OCI-LY3 (cell line): ENCODE measurements around the gene EVA1B.

Source experiments
- H2AFZ ChIP-seq: fragments of 200-600, 300-600 bp; shearing (Covaris generic); 2 replicates; pipeline ENCODE4 v1.6.0; 2014; ENCODE audit warnings: antibody characterized with exemption, low read depth, low read length
- H3K27ac ChIP-seq: fragments of 200-600, 300-600 bp; sonication (generic); 2 replicates; pipeline ENCODE4 v1.5.1; 2014; ENCODE audit warnings: mild to moderate bottlenecking, low read length, moderate library complexity, mixed read lengths
- H3K27me3 ChIP-seq: fragments of 200-600, 300-600 bp; sonication (generic); 2 replicates; pipeline ENCODE4 v1.6.1; 2014; ENCODE audit warnings: low read depth, low read length, mixed read lengths
- H3K36me3 ChIP-seq: fragments of 200-600, 300-600 bp; sonication (generic); replicated peaks from 2 replicates; pipeline ENCODE3; 2014; ENCODE audit warnings: low read depth, low read length, mixed read lengths
- H3K4me1 ChIP-seq: fragments of 300-600, 200-600 bp; sonication (generic); 2 replicates; pipeline ENCODE4 v1.6.1; 2014; ENCODE audit warnings: low read length, mixed read lengths
- H3K4me2 ChIP-seq: fragments of 200-600, 300-600 bp; sonication (generic); 2 replicates; pipeline ENCODE4 v1.6.1; 2014; ENCODE audit warnings: low read length, mixed read lengths
- H3K4me3 ChIP-seq: fragments of 300-600, 200-600 bp; sonication (generic); 2 replicates; pipeline ENCODE4 v1.5.1; 2014; ENCODE audit warnings: antibody characterized with exemption, mild to moderate bottlenecking, low read length, moderate library complexity
- H3K79me2 ChIP-seq: fragments of 300-600, 200-600 bp; shearing (Covaris generic); 2 replicates; pipeline ENCODE4 v1.6.1; 2014; ENCODE audit warnings: mild to moderate bottlenecking, low read length, mixed read lengths
- H3K9ac ChIP-seq: fragments of 300-600, 200-600 bp; shearing (Covaris generic); 2 replicates; pipeline ENCODE4 v1.6.0; 2014; ENCODE audit warnings: mild to moderate bottlenecking, low read length, moderate library complexity
- H3K9me3 ChIP-seq: fragments of 200-600, 300-600 bp; shearing (Covaris generic); 2 replicates; pipeline ENCODE4 v1.6.1; 2014; ENCODE audit warnings: low read length, mixed read lengths; ENCODE audit not compliant: insufficient read depth
- H4K20me1 ChIP-seq: fragments of 200-600, 300-600 bp; sonication (generic); 2 replicates; pipeline ENCODE4 v1.6.1; 2016; ENCODE audit warnings: low read length, mixed read lengths; ENCODE audit not compliant: insufficient read depth
- EZH2phosphoT487 ChIP-seq: fragments of 200-600 bp; shearing (Covaris generic); IDR thresholded peaks from 2 replicates; pipeline ENCODE4 v1.6.1; 2018; ENCODE audit warnings: antibody characterized with exemption, mixed run types, low read depth
- TF ChIP-seq, protein P1 (sequence below): fragments of 200-600, 300-600 bp; sonication (generic); IDR thresholded peaks from 2 replicates; pipeline ENCODE4 v1.5.1; 2014; ENCODE audit warnings: antibody characterized with exemption, low read length, low read depth

EVA1B gene

DNA sequence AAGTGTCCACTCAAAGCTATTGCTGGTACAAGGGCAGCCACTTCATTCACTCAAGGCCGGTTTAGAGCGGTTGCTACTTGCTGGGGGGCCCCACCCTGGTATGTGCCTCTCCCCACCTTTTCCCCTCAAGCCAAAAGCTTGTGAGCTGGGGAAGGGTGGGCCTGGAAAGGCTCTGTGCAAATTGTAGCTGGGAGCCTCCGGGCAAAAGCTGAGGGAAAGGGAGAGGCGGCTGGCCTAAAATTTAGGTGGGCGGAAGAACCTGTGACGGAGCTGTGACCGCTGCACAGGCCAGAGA, 17.6 kb downstream of the EVA1B start:
- Histone ChIP-seq H3K36me3 (peaks cover 33% of the 10 kb centered on the region), H3K9ac (peak overlapping the region; percentile 87)

DNA sequence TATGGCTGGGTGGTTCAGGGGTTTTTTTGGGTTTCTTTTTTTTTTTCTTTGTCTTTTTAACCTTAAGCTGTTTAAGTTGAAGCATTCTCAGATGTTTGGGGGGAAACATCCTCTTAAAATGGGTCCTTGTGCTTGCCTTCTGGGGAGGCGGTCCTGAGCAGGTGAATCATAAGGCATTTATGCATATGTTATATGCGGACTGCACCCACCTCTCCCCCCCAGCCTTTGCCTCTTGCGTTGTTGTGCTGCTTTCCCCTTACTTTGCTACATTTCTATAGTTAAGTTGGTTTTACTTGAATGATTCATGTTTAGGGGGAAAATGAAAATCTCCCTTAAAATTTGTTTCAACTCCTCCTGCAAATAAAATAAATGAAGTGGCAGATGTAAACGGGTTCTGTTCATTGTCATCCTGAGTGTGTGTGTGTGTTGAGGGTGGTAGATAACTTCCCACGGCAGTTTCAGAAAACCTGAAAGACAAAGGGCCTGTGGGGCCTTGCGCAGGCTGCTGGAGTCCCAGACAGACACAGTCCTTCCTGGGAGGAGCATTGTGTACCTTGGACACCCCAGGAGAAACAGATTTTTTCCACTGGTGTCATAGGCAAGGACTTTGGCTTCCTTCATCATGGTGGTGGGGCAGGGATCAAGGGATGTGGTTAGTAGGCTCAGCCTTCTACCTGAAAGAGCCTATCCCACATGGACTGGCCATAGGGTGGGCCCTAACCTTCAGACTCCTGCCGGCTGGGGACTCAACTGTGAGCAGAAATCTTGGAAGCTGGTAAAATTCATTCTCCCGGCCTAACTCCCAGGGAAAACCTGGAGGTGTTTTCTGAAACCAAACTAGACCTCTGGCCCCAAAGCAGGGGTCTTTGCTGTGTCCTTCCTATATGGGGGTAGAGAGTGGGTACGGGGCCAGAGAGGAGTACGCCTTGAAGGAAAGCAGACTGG, 18.2 kb downstream of the EVA1B start:
- no peaks in the 10 kb centered on the region for H3K27me3 ChIP-seq
- H4K20me1 ChIP-seq, result peaks cover 6% of the 10 kb centered on the region; the same call in 1 of the 2 replicates
- peak overlapping the region; percentile 100 for H3K4me3 ChIP-seq
- H3K27ac ChIP-seq, result peak overlapping the region; percentile 100
- H3K4me2 ChIP-seq, result peak overlapping the region; percentile 96
- H3K79me2 ChIP-seq, result peaks cover 31% of the 10 kb centered on the region
- H3K4me1 ChIP-seq, result peaks cover 55% of the 10 kb centered on the region
- H3K36me3 ChIP-seq, result peaks cover 31% of the 10 kb centered on the region
- H2AFZ ChIP-seq, result no peak overlapping the region
- TF ChIP-seq EZH2phosphoT487, result no peak
- TF ChIP-seq, protein P1, sequence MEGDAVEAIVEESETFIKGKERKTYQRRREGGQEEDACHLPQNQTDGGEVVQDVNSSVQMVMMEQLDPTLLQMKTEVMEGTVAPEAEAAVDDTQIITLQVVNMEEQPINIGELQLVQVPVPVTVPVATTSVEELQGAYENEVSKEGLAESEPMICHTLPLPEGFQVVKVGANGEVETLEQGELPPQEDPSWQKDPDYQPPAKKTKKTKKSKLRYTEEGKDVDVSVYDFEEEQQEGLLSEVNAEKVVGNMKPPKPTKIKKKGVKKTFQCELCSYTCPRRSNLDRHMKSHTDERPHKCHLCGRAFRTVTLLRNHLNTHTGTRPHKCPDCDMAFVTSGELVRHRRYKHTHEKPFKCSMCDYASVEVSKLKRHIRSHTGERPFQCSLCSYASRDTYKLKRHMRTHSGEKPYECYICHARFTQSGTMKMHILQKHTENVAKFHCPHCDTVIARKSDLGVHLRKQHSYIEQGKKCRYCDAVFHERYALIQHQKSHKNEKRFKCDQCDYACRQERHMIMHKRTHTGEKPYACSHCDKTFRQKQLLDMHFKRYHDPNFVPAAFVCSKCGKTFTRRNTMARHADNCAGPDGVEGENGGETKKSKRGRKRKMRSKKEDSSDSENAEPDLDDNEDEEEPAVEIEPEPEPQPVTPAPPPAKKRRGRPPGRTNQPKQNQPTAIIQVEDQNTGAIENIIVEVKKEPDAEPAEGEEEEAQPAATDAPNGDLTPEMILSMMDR, result no peak
- no peaks in the 10 kb centered on the region for H3K9me3 ChIP-seq
- peak overlapping the region; percentile 87 for H3K9ac ChIP-seq

More for the DNA sequence above, 17.6 kb downstream of the EVA1B start:
- Histone ChIP-seq H3K4me3 (peak overlapping the region; percentile 100), H3K79me2 (peaks cover 31% of the 10 kb centered on the region), H4K20me1 (peaks cover 6% of the 10 kb centered on the region; the same call in 1 of the 2 replicates), H3K4me2 (peak overlapping the region; percentile 96), H3K27me3 (no peaks in the 10 kb centered on the region), H3K27ac (peak overlapping the region; percentile 100), H3K4me1 (peaks cover 49% of the 10 kb centered on the region), H2AFZ (no peak overlapping the region), H3K9me3 (no peaks in the 10 kb centered on the region)
- no peak for TF ChIP-seq EZH2phosphoT487
- TF ChIP-seq, protein P1, result no peak

DNA sequence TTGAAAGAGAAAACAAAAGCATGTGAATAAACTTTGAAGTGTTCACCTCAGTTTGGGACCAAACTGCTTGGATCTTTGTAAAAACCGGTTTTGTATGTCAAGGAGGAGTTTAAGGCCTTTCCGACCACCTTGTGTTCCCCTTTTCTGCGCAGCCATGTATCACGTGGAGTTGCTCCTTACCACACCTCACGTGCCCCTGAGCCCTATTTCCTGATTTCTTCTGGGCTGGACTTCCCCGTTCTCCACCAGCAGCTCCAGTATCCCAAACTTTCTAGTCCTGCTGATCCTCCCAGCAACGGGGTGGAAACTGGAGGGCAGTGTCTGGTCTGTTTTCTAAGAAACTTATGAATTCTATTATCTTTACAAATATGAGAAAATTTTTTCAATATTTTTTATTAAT, 18.9 kb downstream of the EVA1B start:
- H4K20me1 ChIP-seq, result peaks cover 6% of the 10 kb centered on the region; the same call in 1 of the 2 replicates
- TF ChIP-seq EZH2phosphoT487, result no peak
- TF ChIP-seq, protein P1, result no peak
- no peak overlapping the region for H2AFZ ChIP-seq
- peak overlapping the region; percentile 100 for H3K27ac ChIP-seq
- 0 out of 2 replicates have a peak overlapping the region, but pooled peaks have one; percentile 6 for H3K4me3 ChIP-seq
- peak overlapping the region; percentile 96 for H3K4me2 ChIP-seq
- no peaks in the 10 kb centered on the region for H3K27me3 ChIP-seq
- H3K4me1 ChIP-seq, result peaks cover 63% of the 10 kb centered on the region
- no peaks in the 10 kb centered on the region for H3K9me3 ChIP-seq
- H3K79me2 ChIP-seq, result peaks cover 30% of the 10 kb centered on the region
- peak overlapping the region; percentile 87 for H3K9ac ChIP-seq
- H3K36me3 ChIP-seq, result peaks cover 29% of the 10 kb centered on the region

DNA sequence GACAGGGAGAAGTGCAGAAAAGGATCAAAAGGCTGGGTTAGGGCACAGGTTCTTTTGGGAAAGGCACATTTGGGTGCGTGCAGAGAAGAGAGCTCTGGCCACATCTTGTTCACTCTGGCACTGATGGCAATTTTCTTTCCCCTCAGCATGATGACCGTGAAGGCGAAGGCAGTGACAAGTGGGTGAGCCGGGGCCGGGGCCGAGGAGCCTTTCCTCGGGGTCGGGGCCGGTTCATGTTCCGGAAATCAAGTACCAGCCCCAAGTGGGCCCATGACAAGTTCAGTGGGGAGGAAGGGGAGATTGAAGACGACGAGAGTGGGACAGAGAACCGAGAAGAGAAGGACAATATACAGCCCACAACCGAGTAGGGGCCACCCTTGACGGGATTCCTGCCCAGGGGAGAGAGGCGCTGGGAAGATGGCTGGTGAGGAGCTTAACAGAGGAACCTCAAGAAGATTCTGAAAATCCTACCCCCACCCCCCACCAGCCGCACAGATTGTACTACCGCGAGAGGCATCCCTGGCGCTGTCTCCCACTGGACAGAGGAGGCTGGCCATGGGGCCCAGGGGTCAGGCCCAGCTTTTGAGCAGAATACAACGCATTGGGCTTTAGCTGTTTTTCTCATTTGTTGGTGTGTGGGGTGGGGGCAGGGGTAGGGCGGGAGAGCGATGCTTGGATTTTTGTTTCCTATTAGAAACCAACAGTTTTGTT, 19.6 kb downstream of the EVA1B start:
- Histone ChIP-seq H3K27ac (peak overlapping the region; percentile 100), H3K79me2 (peaks cover 27% of the 10 kb centered on the region), H2AFZ (no peak overlapping the region), H3K4me1 (peaks cover 67% of the 10 kb centered on the region), H3K36me3 (peaks cover 26% of the 10 kb centered on the region), H3K9ac (peak overlapping the region; percentile 87; the same call in 1 of the 2 replicates), H4K20me1 (peaks cover 6% of the 10 kb centered on the region; the same call in 1 of the 2 replicates), H3K27me3 (no peaks in the 10 kb centered on the region), H3K9me3 (no peaks in the 10 kb centered on the region), H3K4me2 (peak overlapping the region; percentile 96), H3K4me3 (no peak overlapping the region)
- TF ChIP-seq, protein P1, result no peak
- no peak for TF ChIP-seq EZH2phosphoT487
